HCT116 (cell line): ENCODE data around the gene CLASP1. TPM values are rescaled to one million over a fixed set of nuclear protein-coding genes. Genes with fewer than 3 reads are reported as not detected.

Experiments used
- ATAC-seq: fragments of 200-7000 bp; cut with Tn5 transposase; 2 replicates; pipeline ENCODE4 v1.9.1; 2020; ENCODE audit warnings: mild to moderate bottlenecking, moderate library complexity
- BruUV-seq: library from RNA; stranded (reverse); fragments of 400-500 nt; replicated peaks from 2 replicates; lab custom pipeline; 2021; lab: Mats Ljungman, UMichigan
- CTCF ChIA-PET: fragments of 300-600 bp; sonication (Branson Sonifier 250); formaldehyde crosslinking; loops from one replicate; lab custom pipeline; 2021; ENCODE audit warnings: antibody characterized with exemption; lab: Charles Lee
- POLR2A ChIA-PET: fragments of 300-600, 350-600 bp; sonication (Branson Sonifier 250); formaldehyde crosslinking; loops from one replicate; lab custom pipeline; 2021; ENCODE audit warnings: antibody characterized with exemption; lab: Charles Lee
- RAD21 ChIA-PET, 2 experiments: fragments of 300-600 bp; sonication (Branson Sonifier 250); formaldehyde crosslinking; loops; one replicate each; lab custom pipeline; 2023; ENCODE audit warnings: low total read pairs in 2 of 2; ENCODE audit not compliant: uncharacterized antibody in 2 of 2, unreplicated experiment in 2 of 2, low non-redundant PET in 1 of 2; lab: Charles Lee
- DNase-seq: peaks from one replicate; pipeline ENCODE4 v3.0.0-alpha.2; 2010; ENCODE audit warnings: low read depth, low spot score
- H2AFZ ChIP-seq: fragments of 200-600 bp; shearing (Covaris generic), sonication (generic); 2 replicates; pipeline ENCODE4 v1.6.1; 2017; ENCODE audit warnings: low read depth, mixed run types, mixed read lengths, antibody characterized with exemption, low read length; ENCODE audit not compliant: poor library complexity, severe bottlenecking
- H3K27ac ChIP-seq: 2 replicates; pipeline ENCODE4 v1.5.1; 2012; ENCODE audit warnings: low read depth, low read length
- H3K27me3 ChIP-seq: fragments of 200-600 bp; sonication (generic); 2 replicates; pipeline ENCODE4 v1.6.1; 2016; ENCODE audit warnings: mixed run types, low read length, mixed read lengths; ENCODE audit not compliant: insufficient read depth
- H3K36me3 ChIP-seq, 2 experiments: fragments of 200-500 bp in 1 of 2; fragments of 200-600 bp in 1 of 2; sonication (Bioruptor generic) in 1 of 2; sonication (generic) in 1 of 2; 2 replicates each; pipeline versions ENCODE4 v1.5.1 to v1.6.1; 2014 to 2016; ENCODE audit warnings: low read length in 2 of 2, inconsistent platforms in 1 of 2, mixed read lengths in 1 of 2, mixed run types in 1 of 2; ENCODE audit not compliant: insufficient read depth in 2 of 2, control insufficient read depth in 1 of 2
- H3K4me1 ChIP-seq, 2 experiments: fragments of 200-600 bp in 1 of 2; sonication (generic) in 1 of 2; 2 replicates each; pipeline versions ENCODE4 v1.5.1 to v1.6.1; 2012 to 2017; ENCODE audit warnings: low read length in 2 of 2, inconsistent platforms in 1 of 2, mild to moderate bottlenecking in 1 of 2, mixed read lengths in 1 of 2, mixed run types in 1 of 2, moderate library complexity in 1 of 2; ENCODE audit not compliant: insufficient read depth in 2 of 2, control insufficient read depth in 1 of 2
- H3K4me2 ChIP-seq: fragments of 200-600 bp; sonication (generic); 2 replicates; pipeline ENCODE4 v1.6.1; 2017; ENCODE audit warnings: mixed run types, low read length, mixed read lengths
- H3K4me3 ChIP-seq, 2 experiments: fragments of 200-600 bp in 1 of 2; sonication (generic) in 1 of 2; replicated peaks in 1 of 2; 2 replicates each; pipeline ENCODE4 v1.5.1; 2011 to 2016; ENCODE audit warnings: low read length in 2 of 2, control low read depth in 1 of 2, low read depth in 1 of 2, mild to moderate bottlenecking in 1 of 2, mixed read lengths in 1 of 2, mixed run types in 1 of 2
- H3K79me2 ChIP-seq: fragments of 200-600 bp; sonication (generic); 2 replicates; pipeline ENCODE4 v1.6.1; 2017; ENCODE audit warnings: mild to moderate bottlenecking, mixed run types, low read length, moderate library complexity, mixed read lengths; ENCODE audit not compliant: insufficient read depth
- H3K9ac ChIP-seq: fragments of 200-600 bp; sonication (generic); 2 replicates; pipeline ENCODE4 v1.6.1; 2016; ENCODE audit warnings: low read length, mixed read lengths
- H3K9me2 ChIP-seq: fragments of 200-600 bp; sonication (generic), shearing (Covaris generic); 2 replicates; pipeline ENCODE4 v1.6.1; 2017; ENCODE audit warnings: mixed run types, mild to moderate bottlenecking, moderate library complexity; ENCODE audit not compliant: insufficient read depth
- H3K9me3 ChIP-seq, 2 experiments: fragments of 200-500 bp in 1 of 2; fragments of 200-600 bp in 1 of 2; sonication (Bioruptor generic) in 1 of 2; sonication (generic) in 1 of 2; 2 replicates each; pipeline ENCODE4 v1.6.1; 2014 to 2017; ENCODE audit warnings: low read length in 2 of 2, mixed read lengths in 2 of 2, inconsistent platforms in 1 of 2, low read depth in 1 of 2, mild to moderate bottlenecking in 1 of 2, mixed run types in 1 of 2, moderate library complexity in 1 of 2; ENCODE audit not compliant: control insufficient read depth in 1 of 2, insufficient read depth in 1 of 2
- H4K20me1 ChIP-seq: fragments of 200-600 bp; sonication (generic), shearing (Covaris generic); 2 replicates; pipeline ENCODE4 v1.6.1; 2017; ENCODE audit warnings: mixed run types, mild to moderate bottlenecking, moderate library complexity; ENCODE audit not compliant: insufficient read depth
- CBX3 ChIP-seq: IDR thresholded peaks from 2 replicates; pipeline ENCODE4 v1.6.1; 2012; ENCODE audit warnings: low read depth
- ELF1 ChIP-seq: IDR thresholded peaks from 2 replicates; pipeline ENCODE4 v1.6.1; 2012; ENCODE audit warnings: low read depth, borderline replicate concordance
- EZH2 ChIP-seq: fragments of 200-600 bp; sonication (generic); IDR thresholded peaks from 2 replicates; pipeline ENCODE4 v1.6.1; 2017; ENCODE audit warnings: antibody characterized with exemption, mixed run types
- FOSL1 ChIP-seq: IDR thresholded peaks from 2 replicates; pipeline ENCODE4 v1.6.1; 2012; ENCODE audit warnings: low read depth
- POLR2A ChIP-seq: IDR thresholded peaks from 2 replicates; pipeline ENCODE4 v1.7.0; 2011; ENCODE audit warnings: borderline replicate concordance; ENCODE audit not compliant: insufficient read depth, insufficient read length; ENCODE audit errors: extremely low read depth
- POLR2AphosphoS5 ChIP-seq: IDR thresholded peaks from 2 replicates; pipeline ENCODE4 v1.6.1; 2011; ENCODE audit warnings: mild to moderate bottlenecking, low read depth, low read length, moderate library complexity
- RAD21 ChIP-seq: IDR thresholded peaks from 2 replicates; pipeline ENCODE4 v1.6.1; 2012; ENCODE audit warnings: low read depth, mild to moderate bottlenecking
- SIN3A ChIP-seq: IDR thresholded peaks from 2 replicates; pipeline ENCODE4 v1.6.1; 2012; ENCODE audit warnings: low read depth
- SP1 ChIP-seq: IDR thresholded peaks from 2 replicates; pipeline ENCODE4 v1.6.1; 2012; ENCODE audit warnings: low read depth
- SRF ChIP-seq: IDR thresholded peaks from 2 replicates; pipeline ENCODE4 v1.6.1; 2012; ENCODE audit warnings: low read depth
- TCF7L2 ChIP-seq: IDR thresholded peaks from 2 replicates; pipeline ENCODE4 v1.7.0; 2011; ENCODE audit warnings: borderline replicate concordance, inconsistent platforms; ENCODE audit not compliant: insufficient read depth, insufficient read length; ENCODE audit errors: extremely low read depth
- YY1 ChIP-seq: IDR thresholded peaks from 2 replicates; pipeline ENCODE4 v1.6.1; 2011; ENCODE audit warnings: low read length, low read depth, moderate library complexity, mild to moderate bottlenecking; ENCODE audit not compliant: insufficient replicate concordance; ENCODE audit errors: extremely low read depth
- ZFX ChIP-seq: fragments of 450-650 bp; IDR thresholded peaks from 2 replicates; pipeline ENCODE4 v1.6.1; 2017
- ZNF274 ChIP-seq: fragments of 200-500 bp; sonication (Bioruptor generic); IDR thresholded peaks from 2 replicates; pipeline ENCODE4 v1.6.1; 2014; ENCODE audit warnings: mild to moderate bottlenecking, low read depth, low read length, inconsistent platforms
- intact Hi-C: fragments of 100-400 bp; cut with micrococcal nuclease; formaldehyde crosslinking; loops from 2 replicates; pipeline ENCODE4 v1.10.0; 2022
- total RNA-seq: library from RNA; stranded (reverse); gene quantifications from one replicate; pipeline ENCODE4 v1.2.1, GENCODE V29; 2021; ENCODE audit not compliant: unreplicated experiment
- TF ChIP-seq, protein P1 (sequence below): IDR thresholded peaks from 2 replicates; pipeline ENCODE4 v1.6.1; 2011; ENCODE audit warnings: mild to moderate bottlenecking, low read length, moderate library complexity; ENCODE audit not compliant: insufficient replicate concordance; ENCODE audit errors: extremely low read depth
- TF ChIP-seq, protein P2 (sequence below): IDR thresholded peaks from 2 replicates; pipeline ENCODE4 v1.6.1; 2012; ENCODE audit warnings: low read depth
- TF ChIP-seq, protein P3 (sequence below): IDR thresholded peaks from 2 replicates; pipeline ENCODE4 v1.6.1; 2012

The CLASP1 gene
- total RNA-seq, 1 experiment from 2014 or later: 41.9 TPM

- no peaks in the 10 kb centered on the region for H3K27me3 ChIP-seq
- H3K79me2 ChIP-seq: peaks cover 41% of the 10 kb centered on the region
- no peaks in the 10 kb centered on the region for H3K36me3 ChIP-seq
- H4K20me1 ChIP-seq: 0 out of 2 replicates have a peak, but pooled peaks cover 3% of the 10 kb centered on the region
- H3K9ac ChIP-seq: no peak overlapping the region
- H3K4me3 ChIP-seq: no peak overlapping the region
- RAD21 ChIA-PET: no interaction called here
- no peaks in the 10 kb centered on the region for H3K9me3 ChIP-seq
- H2AFZ ChIP-seq: no peak overlapping the region
- BruUV-seq: no TSS peak
- no peak overlapping the region for H3K27ac ChIP-seq
- POLR2A ChIA-PET: no interaction called here
- ATAC-seq: no peak
- intact Hi-C loops: no loop called here
- DNase-seq: no peak
- CTCF ChIA-PET: no interaction called here
- H3K4me2 ChIP-seq: no peak overlapping the region
- TF ChIP-seq, protein P1, sequence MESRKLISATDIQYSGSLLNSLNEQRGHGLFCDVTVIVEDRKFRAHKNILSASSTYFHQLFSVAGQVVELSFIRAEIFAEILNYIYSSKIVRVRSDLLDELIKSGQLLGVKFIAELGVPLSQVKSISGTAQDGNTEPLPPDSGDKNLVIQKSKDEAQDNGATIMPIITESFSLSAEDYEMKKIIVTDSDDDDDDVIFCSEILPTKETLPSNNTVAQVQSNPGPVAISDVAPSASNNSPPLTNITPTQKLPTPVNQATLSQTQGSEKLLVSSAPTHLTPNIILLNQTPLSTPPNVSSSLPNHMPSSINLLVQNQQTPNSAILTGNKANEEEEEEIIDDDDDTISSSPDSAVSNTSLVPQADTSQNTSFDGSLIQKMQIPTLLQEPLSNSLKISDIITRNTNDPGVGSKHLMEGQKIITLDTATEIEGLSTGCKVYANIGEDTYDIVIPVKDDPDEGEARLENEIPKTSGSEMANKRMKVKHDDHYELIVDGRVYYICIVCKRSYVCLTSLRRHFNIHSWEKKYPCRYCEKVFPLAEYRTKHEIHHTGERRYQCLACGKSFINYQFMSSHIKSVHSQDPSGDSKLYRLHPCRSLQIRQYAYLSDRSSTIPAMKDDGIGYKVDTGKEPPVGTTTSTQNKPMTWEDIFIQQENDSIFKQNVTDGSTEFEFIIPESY: no peak
- TF ChIP-seq POLR2A (no peak), ZNF274 (no peak), SP1 (no peak), SIN3A (no peak), RAD21 (no peak), ZFX (no peak), FOSL1 (no peak), TCF7L2 (no peak), ELF1 (no peak), EZH2 (no peak), CBX3 (no peak), SRF (no peak), YY1 (no peak), POLR2AphosphoS5 (no peak)
- TF ChIP-seq, protein P2, sequence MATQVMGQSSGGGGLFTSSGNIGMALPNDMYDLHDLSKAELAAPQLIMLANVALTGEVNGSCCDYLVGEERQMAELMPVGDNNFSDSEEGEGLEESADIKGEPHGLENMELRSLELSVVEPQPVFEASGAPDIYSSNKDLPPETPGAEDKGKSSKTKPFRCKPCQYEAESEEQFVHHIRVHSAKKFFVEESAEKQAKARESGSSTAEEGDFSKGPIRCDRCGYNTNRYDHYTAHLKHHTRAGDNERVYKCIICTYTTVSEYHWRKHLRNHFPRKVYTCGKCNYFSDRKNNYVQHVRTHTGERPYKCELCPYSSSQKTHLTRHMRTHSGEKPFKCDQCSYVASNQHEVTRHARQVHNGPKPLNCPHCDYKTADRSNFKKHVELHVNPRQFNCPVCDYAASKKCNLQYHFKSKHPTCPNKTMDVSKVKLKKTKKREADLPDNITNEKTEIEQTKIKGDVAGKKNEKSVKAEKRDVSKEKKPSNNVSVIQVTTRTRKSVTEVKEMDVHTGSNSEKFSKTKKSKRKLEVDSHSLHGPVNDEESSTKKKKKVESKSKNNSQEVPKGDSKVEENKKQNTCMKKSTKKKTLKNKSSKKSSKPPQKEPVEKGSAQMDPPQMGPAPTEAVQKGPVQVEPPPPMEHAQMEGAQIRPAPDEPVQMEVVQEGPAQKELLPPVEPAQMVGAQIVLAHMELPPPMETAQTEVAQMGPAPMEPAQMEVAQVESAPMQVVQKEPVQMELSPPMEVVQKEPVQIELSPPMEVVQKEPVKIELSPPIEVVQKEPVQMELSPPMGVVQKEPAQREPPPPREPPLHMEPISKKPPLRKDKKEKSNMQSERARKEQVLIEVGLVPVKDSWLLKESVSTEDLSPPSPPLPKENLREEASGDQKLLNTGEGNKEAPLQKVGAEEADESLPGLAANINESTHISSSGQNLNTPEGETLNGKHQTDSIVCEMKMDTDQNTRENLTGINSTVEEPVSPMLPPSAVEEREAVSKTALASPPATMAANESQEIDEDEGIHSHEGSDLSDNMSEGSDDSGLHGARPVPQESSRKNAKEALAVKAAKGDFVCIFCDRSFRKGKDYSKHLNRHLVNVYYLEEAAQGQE: no peak
- TF ChIP-seq, protein P3, sequence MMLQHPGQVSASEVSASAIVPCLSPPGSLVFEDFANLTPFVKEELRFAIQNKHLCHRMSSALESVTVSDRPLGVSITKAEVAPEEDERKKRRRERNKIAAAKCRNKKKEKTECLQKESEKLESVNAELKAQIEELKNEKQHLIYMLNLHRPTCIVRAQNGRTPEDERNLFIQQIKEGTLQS: no peak
- H3K4me1 ChIP-seq: no peaks in the 10 kb centered on the region
- no peaks in the 10 kb centered on the region for H3K9me2 ChIP-seq
Observed at GRCh38 chr2:121545913-121546312, 103.3 kb downstream of the CLASP1 start.
